Mesothelial cell of epicardium (in vitro differentiated cells): ENCODE results near the gene PDE8A. TPM values are rescaled to one million over a fixed set of nuclear protein-coding genes. Genes with fewer than 3 reads are reported as not detected.

Experiments
- DNase-seq, 2 experiments: peaks; one replicate each; pipeline ENCODE4 v3.0.0; 2021; ENCODE audit warnings: low spot score in 2 of 2; ENCODE audit not compliant: unreplicated experiment in 2 of 2
- H3K27ac Mint-ChIP-seq: 2 replicates; pipeline ENCODE4 v1.8.0; 2021; ENCODE audit warnings: mixed read lengths
- H3K27me3 Mint-ChIP-seq: 2 replicates; pipeline ENCODE4 v1.8.0; 2021; ENCODE audit warnings: low read depth, mixed read lengths
- H3K36me3 Mint-ChIP-seq: 2 replicates; pipeline ENCODE4 v1.8.0; 2021; ENCODE audit warnings: mixed read lengths
- H3K4me1 Mint-ChIP-seq: 2 replicates; pipeline ENCODE4 v1.8.0; 2021; ENCODE audit warnings: mixed read lengths
- H3K4me3 Mint-ChIP-seq: 2 replicates; pipeline ENCODE4 v1.8.0; 2021; ENCODE audit warnings: mild to moderate bottlenecking, moderate library complexity, mixed read lengths
- H3K9me3 Mint-ChIP-seq: 2 replicates; pipeline ENCODE4 v1.8.0; 2021; ENCODE audit warnings: mixed read lengths
- total RNA-seq: library from RNA; stranded (reverse); gene quantifications from 3 replicates; pipeline ENCODE4 v1.2.1, GENCODE V29; 2021
- TF ChIP-seq, protein P1 (sequence below): fragments of 200-600 bp; sonication (generic); IDR thresholded peaks from one replicate; pipeline ENCODE4 v1.5.0; 2021; ENCODE audit warnings: antibody characterized with exemption; ENCODE audit not compliant: unreplicated experiment

PDE8A gene
- total RNA-seq, 1 donor from 2014 or later: 36.7 TPM

DNA sequence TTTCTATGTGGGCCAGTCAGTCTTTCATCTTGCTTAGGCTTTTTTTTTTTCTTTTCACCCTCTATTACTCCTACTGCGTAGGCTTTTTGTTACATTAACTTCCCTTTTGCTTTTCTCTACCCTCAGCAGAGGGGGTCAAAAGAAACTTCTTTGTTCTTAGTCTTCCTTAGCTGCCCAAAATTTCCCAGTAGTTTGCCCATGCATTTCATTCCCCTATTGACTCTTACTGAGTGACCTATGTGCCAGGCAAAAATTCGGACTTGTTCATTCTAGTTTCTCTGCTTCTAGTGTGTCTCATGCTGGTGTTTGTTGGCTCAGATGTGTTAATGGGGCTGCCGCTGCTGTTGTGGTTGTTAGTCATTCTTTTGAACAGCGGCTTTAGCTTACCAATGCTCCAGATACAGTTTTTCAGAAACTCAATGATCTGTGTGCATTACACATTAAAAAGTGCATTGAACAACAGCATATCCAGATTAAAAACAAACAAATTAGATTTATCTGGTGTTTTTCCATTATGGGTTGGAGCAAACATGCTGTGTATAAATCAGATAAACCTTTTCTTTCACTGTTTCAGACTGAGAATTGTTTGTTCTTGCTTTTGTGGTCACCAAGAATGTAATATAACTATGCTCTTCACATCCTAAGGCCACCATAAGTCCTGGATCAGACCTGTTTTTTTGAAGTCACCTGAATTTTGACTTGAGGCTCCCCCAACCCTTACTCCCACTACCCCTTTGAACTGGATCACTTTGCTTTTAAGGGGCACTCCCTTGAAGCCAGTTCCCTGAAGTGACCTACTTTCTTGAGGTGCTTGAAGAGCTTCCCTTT lies 43.1 kb downstream of the PDE8A start:
- Mint-ChIP-seq H3K27ac (no peak overlapping the region), H3K27me3 (no peaks in the 10 kb centered on the region), H3K36me3 (no peaks in the 10 kb centered on the region), H3K4me1 (peaks cover 20% of the 10 kb centered on the region), H3K4me3 (no peak overlapping the region), H3K9me3 (no peaks in the 10 kb centered on the region)
- no peak for DNase-seq
- TF ChIP-seq, protein P1, sequence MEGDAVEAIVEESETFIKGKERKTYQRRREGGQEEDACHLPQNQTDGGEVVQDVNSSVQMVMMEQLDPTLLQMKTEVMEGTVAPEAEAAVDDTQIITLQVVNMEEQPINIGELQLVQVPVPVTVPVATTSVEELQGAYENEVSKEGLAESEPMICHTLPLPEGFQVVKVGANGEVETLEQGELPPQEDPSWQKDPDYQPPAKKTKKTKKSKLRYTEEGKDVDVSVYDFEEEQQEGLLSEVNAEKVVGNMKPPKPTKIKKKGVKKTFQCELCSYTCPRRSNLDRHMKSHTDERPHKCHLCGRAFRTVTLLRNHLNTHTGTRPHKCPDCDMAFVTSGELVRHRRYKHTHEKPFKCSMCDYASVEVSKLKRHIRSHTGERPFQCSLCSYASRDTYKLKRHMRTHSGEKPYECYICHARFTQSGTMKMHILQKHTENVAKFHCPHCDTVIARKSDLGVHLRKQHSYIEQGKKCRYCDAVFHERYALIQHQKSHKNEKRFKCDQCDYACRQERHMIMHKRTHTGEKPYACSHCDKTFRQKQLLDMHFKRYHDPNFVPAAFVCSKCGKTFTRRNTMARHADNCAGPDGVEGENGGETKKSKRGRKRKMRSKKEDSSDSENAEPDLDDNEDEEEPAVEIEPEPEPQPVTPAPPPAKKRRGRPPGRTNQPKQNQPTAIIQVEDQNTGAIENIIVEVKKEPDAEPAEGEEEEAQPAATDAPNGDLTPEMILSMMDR: no peak

DNA sequence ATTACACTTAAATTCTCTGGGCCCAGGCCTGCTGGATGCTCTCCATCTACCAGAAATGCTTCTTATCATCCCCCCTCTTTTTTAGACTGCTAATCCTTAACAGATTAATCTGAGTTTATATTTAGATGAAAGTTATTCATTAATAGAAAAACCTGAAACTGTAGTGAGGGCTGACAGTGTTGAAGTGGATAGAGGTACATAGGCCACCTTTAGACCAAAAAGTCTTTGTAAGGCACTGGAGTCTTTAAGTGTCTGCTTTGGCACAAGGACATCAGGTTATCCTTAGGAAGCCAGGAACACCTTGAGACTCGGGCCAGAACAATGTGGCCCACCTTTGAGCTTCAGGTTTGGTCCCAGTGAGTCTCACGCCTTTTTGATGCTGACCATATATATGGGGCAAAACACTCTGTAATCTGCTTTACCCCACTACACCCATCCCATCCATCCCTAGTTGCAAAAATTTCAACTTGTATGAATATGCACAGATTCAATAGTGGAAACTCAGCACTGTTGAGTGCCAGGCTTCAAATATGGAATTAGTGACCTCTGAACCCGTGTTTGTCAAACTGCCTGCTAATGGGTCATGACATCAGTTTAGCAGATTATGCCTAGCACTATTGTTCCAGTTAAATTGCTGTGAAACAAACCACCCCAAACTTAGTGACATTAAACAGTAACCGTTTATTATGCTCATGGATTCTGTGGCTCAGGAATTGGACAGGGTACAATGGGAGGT lies 44.0 kb downstream of the PDE8A start:
- TF ChIP-seq, protein P1: no peak
- no peaks in the 10 kb centered on the region for H3K36me3 Mint-ChIP-seq
- no peak overlapping the region for H3K27ac Mint-ChIP-seq
- DNase-seq: no peak
- no peaks in the 10 kb centered on the region for H3K9me3 Mint-ChIP-seq
- H3K27me3 Mint-ChIP-seq: no peaks in the 10 kb centered on the region
- peaks cover 20% of the 10 kb centered on the region for H3K4me1 Mint-ChIP-seq
- no peak overlapping the region for H3K4me3 Mint-ChIP-seq

DNA sequence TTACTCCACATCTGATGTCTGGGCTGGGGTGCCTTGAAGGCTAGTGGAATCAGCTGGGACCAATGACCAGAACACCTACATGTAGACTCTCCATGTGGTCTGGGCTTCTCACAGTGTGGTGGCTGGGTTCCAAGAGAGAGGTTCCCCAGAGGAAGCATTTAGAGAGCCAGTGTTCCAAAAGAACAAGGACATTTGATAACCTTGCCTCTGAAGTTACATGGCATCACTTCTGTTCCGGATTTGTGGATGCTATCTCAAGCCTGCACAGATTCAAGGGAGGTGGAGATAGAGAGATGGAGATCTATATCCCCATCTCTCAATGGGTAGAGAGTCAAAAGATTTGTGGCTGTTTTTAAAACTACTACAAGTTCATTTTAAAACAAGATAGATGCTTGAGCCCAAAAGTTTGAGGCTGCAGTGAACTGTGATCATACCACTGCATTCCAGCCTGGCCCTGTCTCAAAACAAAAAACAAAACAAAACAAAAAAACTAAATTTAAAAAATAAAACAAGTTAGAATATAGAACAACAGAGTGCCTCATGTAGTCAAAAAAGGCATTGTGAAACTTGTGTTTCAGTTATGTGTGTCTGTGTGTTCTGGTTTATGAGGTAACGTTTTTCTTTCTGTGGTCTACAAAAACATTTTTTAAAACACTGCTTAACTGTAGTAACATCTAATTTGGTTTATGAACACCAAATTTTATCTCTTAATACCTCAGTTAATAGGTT lies 44.8 kb downstream of the PDE8A start:
- Mint-ChIP-seq H3K27me3 (no peaks in the 10 kb centered on the region), H3K9me3 (no peaks in the 10 kb centered on the region), H3K4me3 (no peak overlapping the region), H3K4me1 (peaks cover 23% of the 10 kb centered on the region), H3K36me3 (no peaks in the 10 kb centered on the region), H3K27ac (no peak overlapping the region)
- no peak for DNase-seq
- TF ChIP-seq, protein P1: no peak

DNA sequence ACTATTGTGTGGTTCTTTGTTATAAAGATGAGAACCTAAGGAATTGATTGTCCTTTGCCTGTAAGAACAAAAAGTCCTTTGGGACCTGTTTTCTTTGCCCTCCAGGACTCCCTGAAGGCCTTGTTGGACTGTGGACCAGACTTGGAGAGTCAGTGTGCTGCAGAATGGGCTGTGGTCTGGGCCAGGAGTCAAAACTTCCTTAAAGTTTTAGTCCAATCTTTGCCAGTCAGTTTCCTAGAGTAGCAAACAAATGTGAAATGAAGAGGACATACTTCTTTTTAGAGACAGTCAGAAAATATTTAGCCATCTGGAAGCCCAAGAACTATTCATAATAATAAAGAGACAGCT lies 45.4 kb downstream of the PDE8A start:
- Mint-ChIP-seq H3K9me3 (no peaks in the 10 kb centered on the region), H3K4me3 (no peak overlapping the region), H3K27me3 (no peaks in the 10 kb centered on the region), H3K36me3 (no peaks in the 10 kb centered on the region), H3K4me1 (peaks cover 27% of the 10 kb centered on the region), H3K27ac (no peak overlapping the region)
- TF ChIP-seq, protein P1: no peak
- DNase-seq: no peak

DNA sequence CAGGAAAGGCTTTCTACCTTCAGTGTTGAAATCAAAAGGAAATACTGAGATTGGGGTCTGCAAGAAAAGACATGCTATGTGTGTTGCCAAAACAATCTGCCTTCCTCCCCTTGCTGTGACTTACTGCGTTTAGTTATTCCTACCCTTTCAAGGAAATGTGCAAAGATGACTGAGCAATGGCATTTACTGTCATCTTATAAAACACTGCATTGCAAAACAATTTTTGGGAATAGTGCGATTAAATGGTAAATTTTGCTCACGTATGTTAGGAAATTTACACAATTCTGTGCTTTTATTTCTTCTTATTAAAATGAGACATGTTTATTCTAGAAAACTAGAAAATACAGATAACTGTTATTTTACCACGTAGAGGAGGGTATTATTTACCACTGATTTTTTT lies 45.8 kb downstream of the PDE8A start:
- peaks cover 29% of the 10 kb centered on the region for H3K4me1 Mint-ChIP-seq
- no peaks in the 10 kb centered on the region for H3K36me3 Mint-ChIP-seq
- no peak for DNase-seq
- TF ChIP-seq, protein P1: no peak
- no peaks in the 10 kb centered on the region for H3K27me3 Mint-ChIP-seq
- no peaks in the 10 kb centered on the region for H3K9me3 Mint-ChIP-seq
- H3K4me3 Mint-ChIP-seq: no peak overlapping the region
- H3K27ac Mint-ChIP-seq: no peak overlapping the region
